A673 (cell line): Measurements from ENCODE around the gene DPPA4. TPM values are rescaled to one million over a fixed set of nuclear protein-coding genes. Genes with fewer than 3 reads are reported as not detected.

ENCODE experiments used
- BruUV-seq: library from RNA; stranded (reverse); fragments of 400-500 nt; replicated peaks from 2 replicates; lab custom pipeline; 2021; lab: Mats Ljungman, UMichigan
- CTCF ChIA-PET: fragments of 300-600 bp; sonication (Branson Sonifier 250); formaldehyde crosslinking; loops from one replicate; lab custom pipeline; 2022; ENCODE audit warnings: antibody characterized with exemption; lab: Charles Lee
- POLR2A ChIA-PET: fragments of 300-600 bp; sonication (Branson Sonifier 250); formaldehyde crosslinking; loops from one replicate; lab custom pipeline; 2022; ENCODE audit warnings: antibody characterized with exemption; ENCODE audit not compliant: low non-redundant PET; lab: Charles Lee
- DNase-seq: peaks from one replicate; pipeline ENCODE4 v3.0.0-alpha.2; 2015; ENCODE audit warnings: low spot score
- H3K27ac ChIP-seq: fragments of 200-600 bp; sonication (generic); 2 replicates; pipeline ENCODE4 v1.5.1; 2016; ENCODE audit warnings: mixed run types, low read depth, mild to moderate bottlenecking, mixed read lengths, antibody characterized with exemption, low read length; ENCODE audit not compliant: poor library complexity, severe bottlenecking
- H3K27me3 ChIP-seq: fragments of 200-600 bp; sonication (generic); replicated peaks from 2 replicates; pipeline ENCODE4 v1.6.1; 2017; ENCODE audit warnings: mixed run types, low read depth, mild to moderate bottlenecking, mixed read lengths, antibody characterized with exemption, low read length; ENCODE audit not compliant: insufficient read depth, poor library complexity
- H3K36me3 ChIP-seq: fragments of 200-600 bp; sonication (generic); 2 replicates; pipeline ENCODE4 v1.6.1; 2016; ENCODE audit warnings: mixed run types, mild to moderate bottlenecking, mixed read lengths, antibody characterized with exemption, low read length; ENCODE audit not compliant: insufficient read depth, poor library complexity, severe bottlenecking
- H3K4me1 ChIP-seq: fragments of 200-600 bp; sonication (generic); 2 replicates; pipeline ENCODE4 v1.6.1; 2017; ENCODE audit warnings: mixed run types, mild to moderate bottlenecking, mixed read lengths, antibody characterized with exemption, low read length; ENCODE audit not compliant: insufficient read depth, poor library complexity, severe bottlenecking
- H3K4me3 ChIP-seq: fragments of 200-600 bp; sonication (generic); 2 replicates; pipeline ENCODE4 v1.5.1; 2016; ENCODE audit warnings: low read depth, mixed run types, mild to moderate bottlenecking, mixed read lengths, low read length; ENCODE audit not compliant: poor library complexity, severe bottlenecking
- H3K9me3 ChIP-seq: fragments of 200-600 bp; sonication (generic); 2 replicates; pipeline ENCODE4 v1.6.1; 2016; ENCODE audit warnings: mixed run types, low read depth, mild to moderate bottlenecking, mixed read lengths, antibody characterized with exemption, low read length; ENCODE audit not compliant: poor library complexity, severe bottlenecking
- CTCF ChIP-seq: fragments of 300-800, 200-600 bp; sonication (generic); conservative IDR thresholded peaks from 2 replicates; pipeline ENCODE4 v1.5.1; 2017; ENCODE audit warnings: low read depth, mild to moderate bottlenecking, antibody characterized with exemption, low read length, moderate library complexity, mixed read lengths
- EZH2 ChIP-seq: fragments of 200-600 bp; sonication (generic); IDR thresholded peaks from 2 replicates; pipeline ENCODE4 v1.6.1; 2017; ENCODE audit warnings: borderline replicate concordance, low read depth, mild to moderate bottlenecking, mixed read lengths, antibody characterized with exemption, low read length; ENCODE audit not compliant: poor library complexity, severe bottlenecking
- intact Hi-C: fragments of 100-400 bp; cut with micrococcal nuclease; formaldehyde crosslinking; loops from one replicate; pipeline ENCODE4 v1.10.0; 2022; ENCODE audit not compliant: unreplicated experiment
- total RNA-seq: library from RNA; stranded (reverse); gene quantifications from 2 replicates; pipeline ENCODE4 v1.2.3, GENCODE V29; 2021

Gene DPPA4
- total RNA-seq, 1 experiment from 2014 or later = not detected

- ChIA-PET CTCF (no interaction called here), POLR2A (no interaction called here)
- BruUV-seq = no TSS peak
- H3K4me3 ChIP-seq = no peak overlapping the region
- H3K27ac ChIP-seq = no peak overlapping the region
- intact Hi-C loops = no loop called here
- no peak for DNase-seq
- no peaks in the 10 kb centered on the region for H3K9me3 ChIP-seq
- H3K4me1 ChIP-seq = no peaks in the 10 kb centered on the region
- TF ChIP-seq EZH2 = no peak
- no peak for TF ChIP-seq CTCF
- H3K27me3 ChIP-seq = no peaks in the 10 kb centered on the region
- H3K36me3 ChIP-seq = no peaks in the 10 kb centered on the region
Measured at GRCh38 chr3:109372639-109373038, 35.3 kb upstream of the DPPA4 start.

- ChIA-PET POLR2A (no interaction called here), CTCF (interaction anchor here (0.7 kb wide), 1 partner anchor 1708 kb away, joined by 3 read pairs; no protein-coding TSS in a partner anchor)
- BruUV-seq = no TSS peak
- intact Hi-C loops = no loop called here
- H3K27ac ChIP-seq = no peak overlapping the region
- H3K4me1 ChIP-seq = no peaks in the 10 kb centered on the region
- no peaks in the 10 kb centered on the region for H3K36me3 ChIP-seq
- H3K27me3 ChIP-seq = no peaks in the 10 kb centered on the region
- TF ChIP-seq CTCF (no peak), EZH2 (no peak)
- no peaks in the 10 kb centered on the region for H3K9me3 ChIP-seq
- DNase-seq = no peak
- H3K4me3 ChIP-seq = no peak overlapping the region
Measured at GRCh38 chr3:109369510-109369909, 32.2 kb upstream of the DPPA4 start.

- no peak overlapping the region for H3K27ac ChIP-seq
- no peaks in the 10 kb centered on the region for H3K27me3 ChIP-seq
- TF ChIP-seq CTCF (no peak), EZH2 (no peak)
- CTCF ChIA-PET = no interaction called here
- POLR2A ChIA-PET = no interaction called here
- H3K4me1 ChIP-seq = no peaks in the 10 kb centered on the region
- intact Hi-C loops = no loop called here
- no peaks in the 10 kb centered on the region for H3K36me3 ChIP-seq
- no peaks in the 10 kb centered on the region for H3K9me3 ChIP-seq
- no peak for DNase-seq
- H3K4me3 ChIP-seq = no peak overlapping the region
- BruUV-seq = no TSS peak
Measured at GRCh38 chr3:109364088-109364487, 26.7 kb upstream of the DPPA4 start.
